ENCODE measurements around the gene NIPAL1.
"Not testable (repeated sequence)": the region's sequence is repeated elsewhere in the genome, so short reads cannot be mapped to it uniquely, and the experiment has no call there.

The NIPAL1 gene

GRCh38 chr4:47972721-47973120, 43.9 kb upstream of the NIPAL1 start:
- H3K4me3 ChIP-seq (ENCODE audit: low read length), result no peak overlapping the region
- no peak overlapping the region for H3K4me2 ChIP-seq (ENCODE audit: low read length)
- H3K27ac ChIP-seq (ENCODE audit: low read depth, low read length), result no peak overlapping the region
- peaks cover 9% of the 10 kb centered on the region for H3K4me1 ChIP-seq (ENCODE audit: control insufficient read depth, low read length)
- no peaks in the 10 kb centered on the region for H3K9me3 ChIP-seq (ENCODE audit: control insufficient read depth, insufficient read depth, low read length)
- no peaks in the 10 kb centered on the region for H3K27me3 ChIP-seq (ENCODE audit: control insufficient read depth, low read length)
- H3F3A ChIP-seq (ENCODE audit: control insufficient read depth, insufficient read depth), result no peaks in the 10 kb centered on the region
- no peaks in the 10 kb centered on the region for H3K36me3 ChIP-seq (ENCODE audit: control insufficient read depth, low read length)
- no peak for TF ChIP-seq CTCF (IDR thresholded peaks at IDR 0.05; ENCODE audit: low read depth, low read length, poor library complexity, severe bottlenecking)
- H4K20me1 ChIP-seq (ENCODE audit: control insufficient read depth, insufficient read depth, low read depth, low read length), result no peaks in the 10 kb centered on the region
- no peaks in the 10 kb centered on the region for H3K9me2 ChIP-seq (replicated peaks; ENCODE audit: control insufficient read depth, low read length)
- H3K79me2 ChIP-seq (ENCODE audit: control insufficient read depth, low read length), result no peaks in the 10 kb centered on the region

- Histone ChIP-seq H3K36me3 (ENCODE audit: control insufficient read depth, low read length) (no peaks in the 10 kb centered on the region), H3F3A (ENCODE audit: control insufficient read depth, insufficient read depth) (no peaks in the 10 kb centered on the region), H3K4me3 (ENCODE audit: low read length) (no peak overlapping the region), H3K4me1 (ENCODE audit: control insufficient read depth, low read length) (peaks cover 9% of the 10 kb centered on the region), H3K27me3 (ENCODE audit: control insufficient read depth, low read length) (no peaks in the 10 kb centered on the region), H3K9me2 (replicated peaks; ENCODE audit: control insufficient read depth, low read length) (no peaks in the 10 kb centered on the region), H4K20me1 (ENCODE audit: control insufficient read depth, insufficient read depth, low read depth, low read length) (no peaks in the 10 kb centered on the region), H3K9me3 (ENCODE audit: control insufficient read depth, insufficient read depth, low read length) (no peaks in the 10 kb centered on the region), H3K4me2 (ENCODE audit: low read length) (no peak overlapping the region), H3K79me2 (ENCODE audit: control insufficient read depth, low read length) (no peaks in the 10 kb centered on the region), H3K27ac (ENCODE audit: low read depth, low read length) (no peak overlapping the region)
- no peak for TF ChIP-seq CTCF (IDR thresholded peaks at IDR 0.05; ENCODE audit: low read depth, low read length, poor library complexity, severe bottlenecking)
- no peak for TF ChIP-seq EZH2phosphoT487 (IDR thresholded peaks at IDR 0.05; ENCODE audit: borderline replicate concordance, low read length)
Observed at GRCh38 chr4:47974566-47974965, 42.0 kb upstream of the NIPAL1 start.

- Histone ChIP-seq H3K79me2 (ENCODE audit: control insufficient read depth, low read length) (no peaks in the 10 kb centered on the region), H3K36me3 (ENCODE audit: control insufficient read depth, low read length) (no peaks in the 10 kb centered on the region), H3K4me3 (ENCODE audit: low read length) (no peak overlapping the region), H3K9me2 (replicated peaks; ENCODE audit: control insufficient read depth, low read length) (no peaks in the 10 kb centered on the region), H4K20me1 (ENCODE audit: control insufficient read depth, insufficient read depth, low read depth, low read length) (no peaks in the 10 kb centered on the region), H3F3A (ENCODE audit: control insufficient read depth, insufficient read depth) (no peaks in the 10 kb centered on the region), H3K9me3 (ENCODE audit: control insufficient read depth, insufficient read depth, low read length) (no peaks in the 10 kb centered on the region; the same call in 1 of the 2 replicates), H3K4me1 (ENCODE audit: control insufficient read depth, low read length) (no peaks in the 10 kb centered on the region), H3K27ac (ENCODE audit: low read depth, low read length) (no peak overlapping the region), H3K4me2 (ENCODE audit: low read length) (no peak overlapping the region), H3K27me3 (ENCODE audit: control insufficient read depth, low read length) (no peaks in the 10 kb centered on the region)
- TF ChIP-seq EZH2phosphoT487 (IDR thresholded peaks at IDR 0.05; ENCODE audit: borderline replicate concordance, low read length), result no peak
- TF ChIP-seq CTCF (IDR thresholded peaks at IDR 0.05; ENCODE audit: low read depth, low read length, poor library complexity, severe bottlenecking), result no peak
Observed at GRCh38 chr4:47990145-47990544, 26.4 kb upstream of the NIPAL1 start.

GRCh38 chr4:47992475-47992874, 24.1 kb upstream of the NIPAL1 start:
- H3K9me3 ChIP-seq (ENCODE audit: control insufficient read depth, insufficient read depth, low read length); H3F3A ChIP-seq (ENCODE audit: control insufficient read depth, insufficient read depth); H3K27ac ChIP-seq (ENCODE audit: low read depth, low read length): not testable (repeated sequence)

More at GRCh38 chr4:47992475-47992874, 24.1 kb upstream of the NIPAL1 start:
- not testable (repeated sequence) for H3K4me2 ChIP-seq (ENCODE audit: low read length); H3K9me2 ChIP-seq (replicated peaks; ENCODE audit: control insufficient read depth, low read length); H4K20me1 ChIP-seq (ENCODE audit: control insufficient read depth, insufficient read depth, low read depth, low read length); H3K4me1 ChIP-seq (ENCODE audit: control insufficient read depth, low read length); H3K4me3 ChIP-seq (ENCODE audit: low read length); H3K79me2 ChIP-seq (ENCODE audit: control insufficient read depth, low read length); H3K36me3 ChIP-seq (ENCODE audit: control insufficient read depth, low read length); H3K27me3 ChIP-seq (ENCODE audit: control insufficient read depth, low read length)

Measured in DOHH2 (cell line).